Kidney (tissue), 14 donors: ENCODE measurements around the gene KANK4. TPM values are rescaled to one million over a fixed set of nuclear protein-coding genes. Genes with fewer than 3 reads are reported as not detected.
A peak's percentile ranks its signal among the peaks of the same experiment; 100 is the strongest.

Source experiments
- DNase-seq, 5 donors: peaks; one replicate each; pipeline ENCODE4 v3.0.0-alpha.2; 2013 to 2020
- FAIRE-seq: peaks from 2 replicates; lab custom pipeline; 2012; peaks lifted over from hg19 to GRCh38; lab: Jason Lieb, UNC
- H3K27ac ChIP-seq, 2 donors: one replicate each; pipeline ENCODE4 v1.7.0; 2013; ENCODE audit warnings: low read depth in 2 of 2, low read length in 2 of 2, inconsistent platforms in 1 of 2
- H3K27me3 ChIP-seq: one replicate; pipeline ENCODE4 v1.7.1; 2013; ENCODE audit warnings: low read length, inconsistent platforms; ENCODE audit not compliant: control insufficient read depth, insufficient read depth
- H3K36me3 ChIP-seq, 3 donors: one replicate each; pipeline versions ENCODE4 v1.7.0 to v1.7.1; 2013; ENCODE audit warnings: low read length in 3 of 3, control low read depth in 1 of 3, inconsistent platforms in 1 of 3; ENCODE audit not compliant: insufficient read depth in 3 of 3, control insufficient read depth in 2 of 3
- H3K4me1 ChIP-seq, 3 donors: one replicate each; pipeline versions ENCODE4 v1.7.0 to v1.7.1; 2013; ENCODE audit warnings: low read length in 3 of 3, inconsistent platforms in 1 of 3, low read depth in 1 of 3; ENCODE audit not compliant: control insufficient read depth in 2 of 3, insufficient read depth in 2 of 3
- H3K4me3 ChIP-seq, 3 donors: one replicate each; pipeline versions ENCODE4 v1.7.0 to v1.8.1; 2013; ENCODE audit warnings: low read length in 3 of 3, control low read depth in 1 of 3, inconsistent platforms in 1 of 3
- H3K9ac ChIP-seq, 3 donors: one replicate each; pipeline versions ENCODE4 v1.7.0 to v1.7.1; 2013; ENCODE audit warnings: low read length in 3 of 3, control low read depth in 1 of 3, inconsistent platforms in 1 of 3
- H3K9me3 ChIP-seq, 3 donors: one replicate each; pipeline versions ENCODE4 v1.7.0 to v1.7.1; 2013; ENCODE audit warnings: low read length in 3 of 3, control low read depth in 1 of 3, inconsistent platforms in 1 of 3; ENCODE audit not compliant: control insufficient read depth in 2 of 3, insufficient read depth in 1 of 3
- intact Hi-C: fragments of 100-400 bp; cut with DNase I; formaldehyde crosslinking; loops from one replicate; pipeline ENCODE4 v1.11.1; 2022
- polyA plus RNA-seq: library from polyadenylated mRNA; stranded (reverse); fragments of 350-450 nt; fragmentation: Illumina TruSeq; extraction: RNeasy Lipid Tissue Mini Kit (QIAGEN cat#74804); gene quantifications from one replicate; pipeline ENCODE4 v1.2.3, GENCODE V29; 2014; ENCODE audit warnings: low read depth, low replicate concordance; ENCODE audit not compliant: insufficient read depth
- total RNA-seq: library from RNA; stranded (reverse); fragmentation: NEBNext Ultra II Directional; extraction: Animal tissue kit (Norgen Biotek cat#: 25700); gene quantifications from one replicate; pipeline ENCODE4 v1.2.1, GENCODE V29; 2021
- TF ChIP-seq, protein P1 (sequence below): IDR thresholded peaks from 3 replicates; pipeline ENCODE4 v1.5.1; 2012; ENCODE audit warnings: mild to moderate bottlenecking, moderate library complexity, borderline replicate concordance; ENCODE audit not compliant: insufficient read depth; ENCODE audit errors: extremely low read depth
- donor health status: control.
- donor health status: control.
- donor health status: control.
- donor health status: control.
- donor health status: control.
- donor health status: DM: yes; HTN: yes; CAD: no.
- donor health status: Normal renal cell carcinoma (clear cell type).

Gene KANK4
- total and polyA plus RNA-seq, 2 donors from 2014 or later: 0.28 to 0.50 TPM

DNA sequence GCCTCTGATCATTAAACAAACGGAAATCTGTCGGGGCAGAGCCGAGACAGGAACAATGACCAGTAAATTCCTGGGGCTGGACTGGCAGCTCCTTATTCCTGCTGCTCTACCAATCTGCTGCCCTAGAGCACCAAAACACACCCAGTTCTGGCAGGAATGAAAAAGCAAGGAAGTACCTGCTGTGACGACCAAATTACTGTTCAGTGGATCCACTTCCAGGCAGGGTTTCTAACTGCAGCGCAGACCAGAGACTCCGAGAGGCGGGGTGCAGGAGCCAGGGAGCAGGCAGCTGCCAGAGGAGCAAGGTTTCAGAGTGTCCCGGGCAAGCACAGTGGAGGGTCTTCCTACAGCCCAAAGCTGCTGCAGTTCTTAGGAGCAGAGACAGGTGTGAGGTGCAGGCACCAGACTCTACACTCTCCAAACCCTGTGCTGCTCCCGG lies 32.4 kb downstream of the KANK4 start:
- TF ChIP-seq, protein P1, sequence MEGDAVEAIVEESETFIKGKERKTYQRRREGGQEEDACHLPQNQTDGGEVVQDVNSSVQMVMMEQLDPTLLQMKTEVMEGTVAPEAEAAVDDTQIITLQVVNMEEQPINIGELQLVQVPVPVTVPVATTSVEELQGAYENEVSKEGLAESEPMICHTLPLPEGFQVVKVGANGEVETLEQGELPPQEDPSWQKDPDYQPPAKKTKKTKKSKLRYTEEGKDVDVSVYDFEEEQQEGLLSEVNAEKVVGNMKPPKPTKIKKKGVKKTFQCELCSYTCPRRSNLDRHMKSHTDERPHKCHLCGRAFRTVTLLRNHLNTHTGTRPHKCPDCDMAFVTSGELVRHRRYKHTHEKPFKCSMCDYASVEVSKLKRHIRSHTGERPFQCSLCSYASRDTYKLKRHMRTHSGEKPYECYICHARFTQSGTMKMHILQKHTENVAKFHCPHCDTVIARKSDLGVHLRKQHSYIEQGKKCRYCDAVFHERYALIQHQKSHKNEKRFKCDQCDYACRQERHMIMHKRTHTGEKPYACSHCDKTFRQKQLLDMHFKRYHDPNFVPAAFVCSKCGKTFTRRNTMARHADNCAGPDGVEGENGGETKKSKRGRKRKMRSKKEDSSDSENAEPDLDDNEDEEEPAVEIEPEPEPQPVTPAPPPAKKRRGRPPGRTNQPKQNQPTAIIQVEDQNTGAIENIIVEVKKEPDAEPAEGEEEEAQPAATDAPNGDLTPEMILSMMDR: no peak
- FAIRE-seq: no peak
- Histone ChIP-seq H3K9ac (no peak overlapping the region), H3K27ac (no peak overlapping the region), H3K36me3 (no peaks in the 10 kb centered on the region), H3K9me3 (no peaks in the 10 kb centered on the region), H3K27me3 (no peaks in the 10 kb centered on the region), H3K4me1 (peaks cover 0 to 11% (median 6%) of the 10 kb centered on the region in 3 donors), H3K4me3 (peak overlapping the region in 1 of 3 donors; percentile 21)
- DNase-seq: peak in 2 of 5 donors; percentile 53 to 73
- intact Hi-C loops: no loop called here

DNA sequence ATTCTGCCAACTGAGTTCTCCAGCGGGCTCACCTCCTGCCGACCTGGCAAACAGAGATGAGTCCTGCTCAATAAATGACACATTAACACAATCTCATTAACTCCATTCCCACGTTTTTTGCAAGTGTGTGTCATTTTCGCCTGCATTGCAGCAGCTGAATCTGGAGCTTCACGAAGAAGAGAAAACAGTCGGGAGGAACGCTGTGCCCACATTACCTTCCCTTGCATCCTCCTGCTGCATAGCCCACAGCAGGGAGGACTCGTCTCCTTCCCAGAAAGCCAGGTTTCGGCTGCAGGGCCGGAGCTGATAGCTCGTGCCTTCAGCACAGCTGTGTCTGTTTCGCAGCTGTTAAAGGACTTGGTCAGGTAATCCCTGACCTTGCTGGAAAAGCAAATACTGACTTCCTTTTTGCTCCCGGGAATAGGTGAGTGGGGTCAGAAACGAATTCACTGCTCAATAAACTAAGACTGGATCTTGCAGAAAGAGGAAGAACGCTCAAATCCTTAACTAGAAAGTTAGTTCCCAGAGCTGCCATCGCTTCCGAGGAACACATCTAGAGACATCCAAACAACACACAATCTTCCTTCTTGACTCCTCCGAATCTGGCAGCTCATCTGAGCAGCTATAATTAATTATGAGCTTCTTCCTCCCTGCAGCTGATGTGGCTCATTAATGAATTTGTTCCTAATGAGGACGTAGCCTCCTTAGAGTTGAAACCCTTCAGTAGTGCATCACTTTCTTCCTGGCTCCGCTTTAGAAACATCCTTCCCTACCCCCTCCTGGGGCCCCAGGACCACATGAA lies 33.0 kb downstream of the KANK4 start:
- H3K4me1 ChIP-seq: peaks cover 0 to 11% (median 6%) of the 10 kb centered on the region in 3 donors
- H3K4me3 ChIP-seq: peak overlapping the region in 2 of 3 donors; percentile 21 to 32
- H3K9me3 ChIP-seq: no peaks in the 10 kb centered on the region
- H3K9ac ChIP-seq: no peak overlapping the region
- TF ChIP-seq, protein P1: no peak
- H3K27me3 ChIP-seq: no peaks in the 10 kb centered on the region
- intact Hi-C loops: no loop called here
- FAIRE-seq (no peak), DNase-seq (peak in 1 of 5 donors; percentile 43)
- H3K27ac ChIP-seq: no peak overlapping the region
- H3K36me3 ChIP-seq: no peaks in the 10 kb centered on the region

DNA sequence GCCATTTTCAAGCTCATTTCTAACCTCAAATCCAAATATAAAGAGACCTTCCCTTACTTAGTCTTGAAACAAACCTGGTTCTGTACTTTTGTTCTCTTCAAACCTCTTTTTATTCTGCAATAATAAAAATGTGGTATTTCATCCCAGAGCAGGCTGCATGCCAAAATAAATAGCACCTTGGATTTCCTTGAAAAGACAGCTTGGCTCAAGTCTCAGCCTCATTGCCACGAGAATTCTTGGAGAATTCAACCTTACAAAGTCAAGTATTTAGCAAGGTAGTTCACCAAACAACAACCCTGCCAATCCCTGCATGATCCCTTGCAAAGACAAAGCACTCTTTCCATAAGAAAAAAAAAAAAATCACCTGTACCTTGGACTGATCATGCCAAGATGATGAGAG lies 33.8 kb downstream of the KANK4 start:
- Histone ChIP-seq H3K27ac (no peak overlapping the region), H3K27me3 (no peaks in the 10 kb centered on the region), H3K4me3 (no peak overlapping the region), H3K9ac (no peak overlapping the region), H3K36me3 (peaks cover 0 to 2% (median 0%) of the 10 kb centered on the region in 3 donors), H3K4me1 (peaks cover 0 to 11% (median 6%) of the 10 kb centered on the region in 3 donors), H3K9me3 (peaks cover 0 to 4% (median 0%) of the 10 kb centered on the region in 3 donors)
- TF ChIP-seq, protein P1: no peak
- FAIRE-seq (no peak), DNase-seq (no peak)
- intact Hi-C loops: no loop called here
